Memory B cell (primary cell): ENCODE measurements around the gene KRT80.

ENCODE experiments used
- ATAC-seq: fragments of 150-1000 bp; cut with Tn5 transposase; 2 replicates; pipeline ENCODE4 v1.10.0; 2021; ENCODE audit warnings: low read depth, mild to moderate bottlenecking, moderate library complexity
- DNase-seq, 2 donors: peaks; one replicate each; pipeline ENCODE4 v3.0.0; 2022; ENCODE audit warnings: low spot score in 2 of 2
- H3K27ac Mint-ChIP-seq: one replicate; pipeline ENCODE4 v1.8.0; 2022; ENCODE audit warnings: mild to moderate bottlenecking, moderate library complexity, mixed read lengths
- H3K27me3 Mint-ChIP-seq: one replicate; pipeline ENCODE4 v1.8.0; 2022; ENCODE audit warnings: mixed read lengths
- H3K36me3 Mint-ChIP-seq: one replicate; pipeline ENCODE4 v1.8.0; 2022; ENCODE audit warnings: mild to moderate bottlenecking, mixed read lengths
- H3K4me1 Mint-ChIP-seq: one replicate; pipeline ENCODE4 v1.8.0; 2022; ENCODE audit warnings: mixed read lengths
- H3K4me3 Mint-ChIP-seq: one replicate; pipeline ENCODE4 v1.8.0; 2022; ENCODE audit warnings: mild to moderate bottlenecking, moderate library complexity, mixed read lengths
- H3K9me3 Mint-ChIP-seq: one replicate; pipeline ENCODE4 v1.8.0; 2022; ENCODE audit warnings: mixed read lengths

KRT80 gene

GRCh38 chr12:52160200-52160599 lies 31.6 kb downstream of the KRT80 start:
- peaks cover 9% of the 10 kb centered on the region for H3K4me1 Mint-ChIP-seq
- H3K36me3 Mint-ChIP-seq: peaks cover 3% of the 10 kb centered on the region
- ATAC-seq (no peak), DNase-seq (no peak)
- H3K27me3 Mint-ChIP-seq: peaks cover 8% of the 10 kb centered on the region
- peaks cover 4% of the 10 kb centered on the region for H3K9me3 Mint-ChIP-seq
- no peak overlapping the region for H3K4me3 Mint-ChIP-seq
- no peak overlapping the region for H3K27ac Mint-ChIP-seq

- no peak for ATAC-seq
- no peak for DNase-seq
- H3K4me1 Mint-ChIP-seq: peaks cover 9% of the 10 kb centered on the region
- H3K9me3 Mint-ChIP-seq: peaks cover 4% of the 10 kb centered on the region
- H3K4me3 Mint-ChIP-seq: no peak overlapping the region
- peaks cover 3% of the 10 kb centered on the region for H3K36me3 Mint-ChIP-seq
- peaks cover 9% of the 10 kb centered on the region for H3K27me3 Mint-ChIP-seq
- no peak overlapping the region for H3K27ac Mint-ChIP-seq
Observed at GRCh38 chr12:52157566-52158150, 34.2 kb downstream of the KRT80 start.

- no peak overlapping the region for H3K27ac Mint-ChIP-seq
- H3K36me3 Mint-ChIP-seq: peaks cover 3% of the 10 kb centered on the region
- peaks cover 9% of the 10 kb centered on the region for H3K4me1 Mint-ChIP-seq
- DNase-seq (peak; percentile 51 to 66), ATAC-seq (peak; percentile 46)
- H3K9me3 Mint-ChIP-seq: peaks cover 4% of the 10 kb centered on the region
- H3K27me3 Mint-ChIP-seq: peaks cover 10% of the 10 kb centered on the region
- no peak overlapping the region for H3K4me3 Mint-ChIP-seq
Observed at GRCh38 chr12:52156757-52157565, 34.9 kb downstream of the KRT80 start.

GRCh38 chr12:52156311-52156710 lies 35.5 kb downstream of the KRT80 start:
- peaks cover 14% of the 10 kb centered on the region for H3K4me1 Mint-ChIP-seq
- peaks cover 3% of the 10 kb centered on the region for H3K36me3 Mint-ChIP-seq
- ATAC-seq (no peak), DNase-seq (no peak)
- H3K9me3 Mint-ChIP-seq: peaks cover 4% of the 10 kb centered on the region
- peaks cover 12% of the 10 kb centered on the region for H3K27me3 Mint-ChIP-seq
- no peak overlapping the region for H3K27ac Mint-ChIP-seq
- no peak overlapping the region for H3K4me3 Mint-ChIP-seq

GRCh38 chr12:52155048-52155868 lies 36.6 kb downstream of the KRT80 start:
- H3K27ac Mint-ChIP-seq: no peak overlapping the region
- peaks cover 4% of the 10 kb centered on the region for H3K9me3 Mint-ChIP-seq
- H3K27me3 Mint-ChIP-seq: peaks cover 13% of the 10 kb centered on the region
- ATAC-seq (peak; percentile 55), DNase-seq (no peak)
- no peak overlapping the region for H3K4me3 Mint-ChIP-seq
- H3K36me3 Mint-ChIP-seq: peaks cover 3% of the 10 kb centered on the region
- peaks cover 14% of the 10 kb centered on the region for H3K4me1 Mint-ChIP-seq

- DNase-seq: no peak
- H3K4me3 Mint-ChIP-seq: no peak overlapping the region
- no peaks in the 10 kb centered on the region for H3K9me3 Mint-ChIP-seq
- peaks cover 15% of the 10 kb centered on the region for H3K27me3 Mint-ChIP-seq
- peaks cover 14% of the 10 kb centered on the region for H3K4me1 Mint-ChIP-seq
- no peak for ATAC-seq
- no peaks in the 10 kb centered on the region for H3K36me3 Mint-ChIP-seq
- H3K27ac Mint-ChIP-seq: no peak overlapping the region
Observed at GRCh38 chr12:52152905-52153317, 38.9 kb downstream of the KRT80 start.

GRCh38 chr12:52151837-52152783 lies 39.7 kb downstream of the KRT80 start:
- DNase-seq (peak; percentile 52 to 74), ATAC-seq (peak; percentile 77)
- no peaks in the 10 kb centered on the region for H3K36me3 Mint-ChIP-seq
- peaks cover 14% of the 10 kb centered on the region for H3K4me1 Mint-ChIP-seq
- H3K4me3 Mint-ChIP-seq: peak overlapping the region; percentile 40
- no peaks in the 10 kb centered on the region for H3K9me3 Mint-ChIP-seq
- H3K27me3 Mint-ChIP-seq: peaks cover 15% of the 10 kb centered on the region
- no peak overlapping the region for H3K27ac Mint-ChIP-seq

- DNase-seq (no peak), ATAC-seq (no peak)
- no peaks in the 10 kb centered on the region for H3K9me3 Mint-ChIP-seq
- H3K36me3 Mint-ChIP-seq: no peaks in the 10 kb centered on the region
- peaks cover 13% of the 10 kb centered on the region for H3K27me3 Mint-ChIP-seq
- H3K27ac Mint-ChIP-seq: no peak overlapping the region
- H3K4me1 Mint-ChIP-seq: peaks cover 12% of the 10 kb centered on the region
- H3K4me3 Mint-ChIP-seq: peak overlapping the region; percentile 40
Observed at GRCh38 chr12:52151153-52151836, 40.5 kb downstream of the KRT80 start.

GRCh38 chr12:52149651-52150241 lies 42.1 kb downstream of the KRT80 start:
- Mint-ChIP-seq H3K27ac (no peak overlapping the region), H3K36me3 (no peaks in the 10 kb centered on the region), H3K9me3 (no peaks in the 10 kb centered on the region), H3K27me3 (peaks cover 15% of the 10 kb centered on the region), H3K4me1 (peaks cover 6% of the 10 kb centered on the region), H3K4me3 (no peak overlapping the region)
- no peak for DNase-seq
- ATAC-seq: no peak

- H3K36me3 Mint-ChIP-seq: no peaks in the 10 kb centered on the region
- DNase-seq: no peak
- peaks cover 6% of the 10 kb centered on the region for H3K4me1 Mint-ChIP-seq
- ATAC-seq: no peak
- no peaks in the 10 kb centered on the region for H3K9me3 Mint-ChIP-seq
- H3K27ac Mint-ChIP-seq: no peak overlapping the region
- H3K27me3 Mint-ChIP-seq: peaks cover 15% of the 10 kb centered on the region
- H3K4me3 Mint-ChIP-seq: no peak overlapping the region
Observed at GRCh38 chr12:52149182-52149641, 42.6 kb downstream of the KRT80 start.

GRCh38 chr12:52148464-52149181 lies 43.2 kb downstream of the KRT80 start:
- peaks cover 18% of the 10 kb centered on the region for H3K27me3 Mint-ChIP-seq
- DNase-seq (no peak), ATAC-seq (no peak)
- no peaks in the 10 kb centered on the region for H3K9me3 Mint-ChIP-seq
- no peak overlapping the region for H3K4me3 Mint-ChIP-seq
- H3K4me1 Mint-ChIP-seq: peaks cover 6% of the 10 kb centered on the region
- H3K36me3 Mint-ChIP-seq: no peaks in the 10 kb centered on the region
- H3K27ac Mint-ChIP-seq: no peak overlapping the region

GRCh38 chr12:52147964-52148463 lies 43.8 kb downstream of the KRT80 start:
- H3K36me3 Mint-ChIP-seq: no peaks in the 10 kb centered on the region
- ATAC-seq: no peak
- H3K27ac Mint-ChIP-seq: no peak overlapping the region
- H3K27me3 Mint-ChIP-seq: peaks cover 18% of the 10 kb centered on the region
- DNase-seq: no peak
- H3K4me1 Mint-ChIP-seq: peaks cover 6% of the 10 kb centered on the region
- H3K4me3 Mint-ChIP-seq: no peak overlapping the region
- H3K9me3 Mint-ChIP-seq: no peaks in the 10 kb centered on the region
